Prostate gland (tissue), 2 donors: Measurements from ENCODE around the gene HAP1.

ENCODE experiments used
- POLR2A ChIP-seq: fragments of 450-650 bp; IDR thresholded peaks from one replicate; pipeline ENCODE4 v1.6.1; 2016; ENCODE audit warnings: antibody characterized with exemption, mild to moderate bottlenecking
- TF ChIP-seq, protein P1 (sequence below), 4 experiments: fragments of 200-600 bp in 2 of 4; fragments of 450-650 bp in 2 of 4; sonication (generic) in 2 of 4; IDR thresholded peaks; 1 replicate in 3 of 4; 2 replicates in 1 of 4; pipeline ENCODE4 v1.5.1; 2016 to 2019; ENCODE audit warnings: antibody characterized with exemption in 4 of 4, mild to moderate bottlenecking in 2 of 4, moderate library complexity in 2 of 4

DNA sequence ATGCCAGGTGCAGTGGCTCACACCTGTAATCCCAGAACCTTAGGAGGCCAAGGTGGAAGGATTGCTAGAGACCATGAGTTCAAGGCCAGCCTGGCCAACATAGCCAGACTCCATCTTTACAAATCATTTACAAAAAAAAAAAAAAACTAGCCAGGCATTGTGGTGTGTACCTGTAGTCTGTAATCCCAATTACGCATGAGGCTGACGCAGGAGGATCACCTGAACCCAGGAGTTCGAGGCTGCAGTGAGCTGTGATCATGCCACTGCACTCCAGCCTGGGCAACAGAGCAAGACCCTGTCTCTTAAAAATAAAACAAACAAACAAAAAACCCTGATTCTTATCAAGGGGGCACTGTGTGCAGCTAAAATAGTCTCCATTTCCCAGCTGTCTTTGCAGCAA is 16.8 kb upstream of the HAP1 start:
- TF ChIP-seq, protein P1, sequence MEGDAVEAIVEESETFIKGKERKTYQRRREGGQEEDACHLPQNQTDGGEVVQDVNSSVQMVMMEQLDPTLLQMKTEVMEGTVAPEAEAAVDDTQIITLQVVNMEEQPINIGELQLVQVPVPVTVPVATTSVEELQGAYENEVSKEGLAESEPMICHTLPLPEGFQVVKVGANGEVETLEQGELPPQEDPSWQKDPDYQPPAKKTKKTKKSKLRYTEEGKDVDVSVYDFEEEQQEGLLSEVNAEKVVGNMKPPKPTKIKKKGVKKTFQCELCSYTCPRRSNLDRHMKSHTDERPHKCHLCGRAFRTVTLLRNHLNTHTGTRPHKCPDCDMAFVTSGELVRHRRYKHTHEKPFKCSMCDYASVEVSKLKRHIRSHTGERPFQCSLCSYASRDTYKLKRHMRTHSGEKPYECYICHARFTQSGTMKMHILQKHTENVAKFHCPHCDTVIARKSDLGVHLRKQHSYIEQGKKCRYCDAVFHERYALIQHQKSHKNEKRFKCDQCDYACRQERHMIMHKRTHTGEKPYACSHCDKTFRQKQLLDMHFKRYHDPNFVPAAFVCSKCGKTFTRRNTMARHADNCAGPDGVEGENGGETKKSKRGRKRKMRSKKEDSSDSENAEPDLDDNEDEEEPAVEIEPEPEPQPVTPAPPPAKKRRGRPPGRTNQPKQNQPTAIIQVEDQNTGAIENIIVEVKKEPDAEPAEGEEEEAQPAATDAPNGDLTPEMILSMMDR (IDR thresholded peaks at IDR 0.05), result no peak
- no peak for TF ChIP-seq POLR2A
